Stimulated activated CD4-positive, alpha-beta T cell treated with anti-CD3 and anti-CD28 coated beads, Interleukin-4, amount 100 ng/mL, for 4 hours (primary cell): ENCODE data around the gene KLHL9.

ENCODE experiments used
- DNase-seq, 2 experiments: peaks; one replicate each; pipeline ENCODE4 v3.0.0-alpha.2; 2020

The KLHL9 gene

DNA sequence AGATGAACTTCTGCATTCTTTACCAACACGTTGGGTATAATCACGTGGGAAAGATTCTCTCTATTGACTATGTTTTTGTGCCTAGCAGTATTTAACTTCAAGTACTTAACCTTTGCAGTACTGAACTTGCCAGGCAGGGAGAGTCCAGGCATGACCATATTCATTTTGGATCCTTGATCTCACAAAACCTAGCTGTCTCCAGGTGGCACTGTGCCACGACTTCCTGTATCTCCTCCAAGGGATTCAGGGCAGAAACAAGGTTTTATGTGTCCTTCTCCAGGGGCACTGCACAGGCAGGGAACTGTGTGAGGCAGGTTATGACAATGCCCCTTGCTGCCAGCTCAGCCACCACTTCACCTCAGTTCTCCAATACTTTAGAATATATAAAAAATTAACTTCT lies 18.3 kb downstream of the KLHL9 start:
- DNase-seq = no peak

GRCh38 chr9:21316032-21316842 lies 19.0 kb downstream of the KLHL9 start:
- no peak for DNase-seq

DNA sequence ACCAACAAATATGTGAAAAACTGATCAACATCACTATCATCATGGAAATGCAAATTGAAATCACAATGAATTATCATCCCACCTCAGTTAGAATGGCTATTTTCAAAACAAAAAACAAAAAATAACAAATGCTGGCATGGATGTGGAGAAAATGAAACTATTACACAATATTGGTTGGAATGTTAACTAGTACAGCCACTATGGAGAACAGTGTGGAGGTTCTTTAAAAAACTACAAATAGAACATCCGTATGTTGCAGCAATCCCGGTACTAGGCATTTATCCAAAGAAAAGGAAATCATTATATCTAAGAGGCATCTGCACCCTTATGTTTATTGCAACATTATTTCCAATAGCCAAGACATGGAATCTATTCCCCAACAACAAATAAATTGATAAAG lies 21.1 kb downstream of the KLHL9 start:
- no peak for DNase-seq

- no peak for DNase-seq
These were observed 23.3 kb downstream of the KLHL9 start for GRCh38 chr9:21311889-21312288.

- DNase-seq = no peak
These were observed 30.0 kb downstream of the KLHL9 start, which contains the start of gene IFNA5 for GRCh38 chr9:21305213-21305612. TSS of gene IFNA5 (minus strand) at chr9:21305313. CDS start at chr9:21305256, 57 bp downstream.

- no peak for DNase-seq
These were observed 39.2 kb downstream of the KLHL9 start for GRCh38 chr9:21295992-21296391.

DNA sequence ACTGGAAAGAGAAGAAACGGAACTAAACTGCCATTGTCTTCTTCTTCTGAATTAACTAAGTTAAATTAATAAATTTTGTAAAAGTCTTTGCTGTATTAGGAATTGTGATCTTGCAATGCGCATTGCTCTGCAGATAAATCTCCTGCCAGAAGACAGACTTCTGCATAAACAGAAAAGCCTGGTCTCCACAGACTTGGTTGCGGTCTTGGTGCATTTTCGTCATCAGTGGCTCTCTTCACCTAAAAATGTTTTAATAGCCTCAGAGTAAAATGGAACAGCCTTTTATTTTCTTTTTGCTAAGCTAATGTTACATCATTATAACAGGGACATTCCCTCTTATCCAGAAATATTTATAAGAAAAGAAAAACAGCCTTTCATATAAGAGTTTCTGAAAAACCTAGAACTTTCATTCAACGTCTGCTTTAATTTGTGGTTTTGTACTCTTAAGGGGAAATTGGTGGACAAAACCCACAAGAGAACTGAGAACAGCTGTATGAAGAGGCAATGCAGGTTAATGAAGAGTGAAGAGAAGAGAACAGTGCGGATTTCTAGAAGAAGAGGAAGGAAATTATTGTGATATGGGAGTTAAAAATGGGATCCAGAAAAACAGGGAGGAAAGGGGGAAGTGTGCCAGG lies 40.2 kb downstream of the KLHL9 start:
- no peak for DNase-seq

GRCh38 chr9:21294364-21294774 lies 40.8 kb downstream of the KLHL9 start:
- DNase-seq = no peak

GRCh38 chr9:21289848-21290247 lies 45.4 kb downstream of the KLHL9 start:
- no peak for DNase-seq

DNA sequence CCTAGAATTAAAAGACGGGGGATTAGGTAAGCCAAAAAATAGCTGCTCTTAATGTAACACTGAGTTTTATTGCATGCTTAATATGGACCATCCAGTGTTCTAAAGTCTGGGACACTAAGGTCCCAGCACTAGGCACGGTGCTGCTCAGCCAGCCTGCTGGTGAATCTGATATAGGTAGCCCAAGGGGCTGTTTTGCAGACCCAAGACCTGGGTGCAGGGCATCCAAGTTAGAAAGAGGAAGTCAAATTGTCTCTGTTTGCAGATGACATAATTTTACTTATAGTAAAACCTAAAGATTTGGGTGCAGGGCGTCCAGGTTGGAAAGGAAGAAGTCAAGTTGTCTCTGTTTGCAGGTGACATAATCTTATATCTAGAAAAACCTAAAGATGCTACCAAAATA lies 47.9 kb downstream of the KLHL9 start:
- DNase-seq = no peak

DNA sequence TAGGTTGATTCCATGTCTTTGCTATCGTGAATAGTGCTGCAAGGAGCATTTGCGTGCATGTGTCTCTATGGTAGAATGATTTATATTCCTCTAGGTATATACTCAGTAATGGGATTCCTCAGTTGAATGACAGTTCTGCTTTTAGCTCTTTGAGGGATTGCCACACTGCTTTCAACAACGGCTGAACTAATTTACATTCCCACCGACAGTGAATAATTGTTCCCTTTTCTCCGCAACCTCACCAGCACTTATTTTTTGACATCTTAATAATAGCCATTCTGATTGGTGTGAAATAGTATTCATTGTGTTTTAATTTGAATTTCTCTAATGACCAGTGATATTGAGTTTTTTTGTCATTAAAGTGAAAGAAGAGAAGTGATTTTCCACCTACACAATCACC lies 48.5 kb downstream of the KLHL9 start:
- DNase-seq = no peak

DNA sequence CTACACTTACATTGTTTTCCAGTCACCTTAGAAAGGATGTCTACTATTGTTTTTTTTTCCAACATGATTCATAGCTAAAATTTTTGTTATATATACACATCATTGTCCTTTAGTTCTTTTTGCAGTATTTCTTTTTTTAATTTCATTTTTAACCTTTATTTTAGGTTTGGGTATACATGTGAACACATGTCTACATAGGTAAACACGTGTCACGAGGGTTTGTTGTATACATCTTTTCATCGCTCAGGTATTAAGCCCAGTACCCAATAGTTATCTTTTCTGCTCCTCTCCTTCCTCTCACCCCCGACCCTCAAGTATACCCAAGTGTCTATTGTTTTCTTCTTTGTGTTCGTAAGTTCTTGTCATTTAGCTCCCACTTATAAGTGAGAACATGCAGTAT lies 49.1 kb downstream of the KLHL9 start:
- no peak for DNase-seq

DNA sequence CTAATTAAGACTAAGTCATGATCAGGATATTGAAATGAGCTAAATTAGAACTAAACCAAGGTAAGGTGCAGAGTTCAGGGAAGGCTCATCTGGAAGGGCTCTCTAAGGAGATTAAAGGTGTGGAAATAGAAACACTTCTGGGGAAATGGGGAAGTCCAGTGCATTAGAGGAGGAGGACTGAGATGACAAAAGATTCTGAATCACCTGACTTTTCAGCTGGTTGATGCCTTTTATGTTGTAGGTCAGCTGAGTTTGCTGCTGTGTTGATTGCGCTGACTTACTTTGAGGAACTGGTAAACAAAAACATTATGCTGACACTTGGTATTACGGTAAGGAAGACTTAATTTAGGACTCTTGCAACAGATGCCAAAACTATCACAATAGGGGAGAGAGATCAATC lies 53.9 kb downstream of the KLHL9 start:
- no peak for DNase-seq
